ENCODE results near the gene PRUNE2.

PRUNE2 gene

GRCh38 chr9:76654051-76654461 lies 251.9 kb downstream of the PRUNE2 start:
- no peak for DNase-seq

- DNase-seq, result no peak
Observed at GRCh38 chr9:76652894-76653293, 253.0 kb downstream of the PRUNE2 start.

- DNase-seq, result no peak
Observed at GRCh38 chr9:76651119-76651705, 254.7 kb downstream of the PRUNE2 start.

GRCh38 chr9:76650692-76651091 lies 255.2 kb downstream of the PRUNE2 start:
- DNase-seq, result no peak

- DNase-seq, result no peak
Observed at GRCh38 chr9:76649894-76650293, 256.0 kb downstream of the PRUNE2 start.

- DNase-seq, result no peak
Observed at GRCh38 chr9:76646249-76646648, 259.7 kb downstream of the PRUNE2 start.

- no peak for DNase-seq
Observed at GRCh38 chr9:76644647-76645250, 261.2 kb downstream of the PRUNE2 start.

- no peak for DNase-seq
Observed at GRCh38 chr9:76644171-76644570, 261.7 kb downstream of the PRUNE2 start.

GRCh38 chr9:76643399-76644117 lies 262.4 kb downstream of the PRUNE2 start:
- DNase-seq, result no peak

GRCh38 chr9:76642701-76643209 lies 263.2 kb downstream of the PRUNE2 start:
- no peak for DNase-seq

GRCh38 chr9:76642074-76642473 lies 263.8 kb downstream of the PRUNE2 start:
- DNase-seq, result no peak

GRCh38 chr9:76638001-76638400 lies 267.9 kb downstream of the PRUNE2 start:
- DNase-seq, result no peak

GRCh38 chr9:76637416-76637815 lies 268.5 kb downstream of the PRUNE2 start:
- DNase-seq, result no peak

- DNase-seq, result no peak
Observed at GRCh38 chr9:76634356-76635054, 271.4 kb downstream of the PRUNE2 start.

GRCh38 chr9:76630916-76631315 lies 275.0 kb downstream of the PRUNE2 start:
- DNase-seq, result no peak

GRCh38 chr9:76629205-76629990 lies 276.5 kb downstream of the PRUNE2 start:
- DNase-seq, result no peak

- DNase-seq, result no peak
Observed at GRCh38 chr9:76628155-76628554, 277.8 kb downstream of the PRUNE2 start.

GRCh38 chr9:76626980-76627379 lies 278.9 kb downstream of the PRUNE2 start:
- DNase-seq, result no peak

GRCh38 chr9:76626141-76626540 lies 279.8 kb downstream of the PRUNE2 start:
- no peak for DNase-seq

- DNase-seq, result no peak
Observed at GRCh38 chr9:76624391-76625048, 281.4 kb downstream of the PRUNE2 start.

GRCh38 chr9:76620996-76621395 lies 284.9 kb downstream of the PRUNE2 start:
- no peak for DNase-seq

GRCh38 chr9:76620581-76620980 lies 285.3 kb downstream of the PRUNE2 start:
- DNase-seq, result no peak

Data from CD4-positive, alpha-beta T cell treated with Interleukin-17A for 4 hours (primary cell).